ENCODE measurements around the gene KREMEN2. TPM values are rescaled to one million over a fixed set of nuclear protein-coding genes. Genes with fewer than 3 reads are reported as not detected.

The KREMEN2 gene
- total and polyA plus RNA-seq, 2 of the 13 experiments (the other 11 are each of a cell fraction or from before 2014, with no cell fraction given) = 0.48 to 1.2 TPM

DNA sequence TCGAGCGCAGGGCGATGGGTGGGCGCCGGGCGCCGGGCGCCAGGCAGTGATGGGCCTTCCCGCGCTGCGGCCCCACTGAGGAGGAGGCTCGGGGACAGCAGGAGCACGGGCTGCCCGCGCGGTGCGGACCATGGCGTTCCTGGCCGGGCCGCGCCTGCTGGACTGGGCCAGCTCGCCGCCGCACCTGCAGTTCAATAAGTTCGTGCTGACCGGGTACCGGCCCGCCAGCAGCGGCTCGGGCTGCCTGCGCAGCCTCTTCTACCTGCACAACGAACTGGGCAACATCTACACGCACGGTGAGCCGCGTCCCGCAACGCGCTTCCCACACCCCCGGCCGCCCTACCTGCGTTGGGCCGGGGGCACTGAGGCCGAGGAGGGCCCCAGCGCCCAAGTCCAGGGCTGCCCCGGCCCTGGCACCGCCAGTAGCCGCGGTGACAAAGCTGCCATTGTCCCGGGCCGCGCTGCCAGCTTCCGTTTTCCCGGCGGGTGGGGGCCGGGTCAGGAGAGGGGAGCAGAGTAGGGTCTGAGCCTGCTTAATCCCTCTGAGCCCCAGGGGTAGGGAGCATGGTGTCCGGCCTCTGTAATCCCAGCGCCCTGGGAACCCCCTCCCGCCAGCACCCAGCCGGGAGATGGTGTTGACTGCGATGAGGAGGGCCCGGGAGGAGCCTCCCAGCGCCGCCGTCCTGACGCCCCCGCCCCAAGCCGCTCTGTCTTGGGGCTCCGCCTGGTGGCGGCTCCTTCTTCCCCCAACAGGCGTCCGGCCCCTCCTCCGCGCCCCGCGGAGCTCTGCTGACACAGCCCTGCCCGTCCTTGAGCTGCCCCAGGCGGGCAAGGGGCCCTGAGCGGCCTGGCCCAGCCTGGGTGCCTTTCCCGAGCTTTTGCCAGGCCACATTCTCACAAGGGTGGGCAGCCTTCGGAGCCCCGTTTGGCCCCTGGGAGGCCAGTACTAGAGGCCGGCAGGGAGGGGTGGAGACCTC, 5.8 kb downstream of the KREMEN2 start (continued):
- 0 out of 2 replicates have a peak, but pooled peaks have one; percentile 67 for TF ChIP-seq PCBP1 (IDR thresholded peaks at IDR 0.05; ENCODE audit: borderline replicate concordance, low read depth, low read length)
- no peak for TF ChIP-seq NCOR1 (IDR thresholded peaks at IDR 0.05; ENCODE audit: borderline replicate concordance, low read length)
- no peak for TF ChIP-seq ZNF878 (CRISPR knock-in tag; IDR thresholded peaks at IDR 0.05)
- peak; percentile 6; the same call in 1 of the 2 replicates for TF ChIP-seq HNF4A (CRISPR knock-in tag; IDR thresholded peaks at IDR 0.05)
- TF ChIP-seq TBX2 (CRISPR knock-in tag; IDR thresholded peaks at IDR 0.05; ENCODE audit: borderline replicate concordance) = peak; percentile 67; the same call in 1 of the 2 replicates
- peak; percentile 93 for TF ChIP-seq AGO1 (IDR thresholded peaks at IDR 0.05; ENCODE audit: low read depth, low read length, poor library complexity, severe bottlenecking)
- TF ChIP-seq ZBTB49 (CRISPR knock-in tag; IDR thresholded peaks at IDR 0.05; ENCODE audit: borderline replicate concordance) = no peak
- no peak for TF ChIP-seq FLYWCH1 (CRISPR knock-in tag; IDR thresholded peaks at IDR 0.05)
- TF ChIP-seq ZNF773 (CRISPR knock-in tag; IDR thresholded peaks at IDR 0.05; ENCODE audit: borderline replicate concordance) = no peak
- TF ChIP-seq SNAPC4 (CRISPR knock-in tag; IDR thresholded peaks at IDR 0.05) = peak; percentile 70; the same call in 1 of the 2 replicates
- TF ChIP-seq, protein P1, sequence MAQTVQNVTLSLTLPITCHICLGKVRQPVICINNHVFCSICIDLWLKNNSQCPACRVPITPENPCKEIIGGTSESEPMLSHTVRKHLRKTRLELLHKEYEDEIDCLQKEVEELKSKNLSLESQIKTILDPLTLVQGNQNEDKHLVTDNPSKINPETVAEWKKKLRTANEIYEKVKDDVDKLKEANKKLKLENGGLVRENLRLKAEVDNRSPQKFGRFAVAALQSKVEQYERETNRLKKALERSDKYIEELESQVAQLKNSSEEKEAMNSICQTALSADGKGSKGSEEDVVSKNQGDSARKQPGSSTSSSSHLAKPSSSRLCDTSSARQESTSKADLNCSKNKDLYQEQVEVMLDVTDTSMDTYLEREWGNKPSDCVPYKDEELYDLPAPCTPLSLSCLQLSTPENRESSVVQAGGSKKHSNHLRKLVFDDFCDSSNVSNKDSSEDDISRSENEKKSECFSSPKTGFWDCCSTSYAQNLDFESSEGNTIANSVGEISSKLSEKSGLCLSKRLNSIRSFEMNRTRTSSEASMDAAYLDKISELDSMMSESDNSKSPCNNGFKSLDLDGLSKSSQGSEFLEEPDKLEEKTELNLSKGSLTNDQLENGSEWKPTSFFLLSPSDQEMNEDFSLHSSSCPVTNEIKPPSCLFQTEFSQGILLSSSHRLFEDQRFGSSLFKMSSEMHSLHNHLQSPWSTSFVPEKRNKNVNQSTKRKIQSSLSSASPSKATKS (CRISPR knock-in tag; IDR thresholded peaks at IDR 0.05) = no peak
- TF ChIP-seq SETDB1 (CRISPR knock-in tag; IDR thresholded peaks at IDR 0.05; ENCODE audit: borderline replicate concordance) = no peak
- no peak for TF ChIP-seq RBM22 (optimal IDR thresholded peaks at IDR 0.05; ENCODE audit: low read length)
- no peak for TF ChIP-seq RARA (CRISPR knock-in tag; IDR thresholded peaks at IDR 0.05)
- TF ChIP-seq, protein P2, sequence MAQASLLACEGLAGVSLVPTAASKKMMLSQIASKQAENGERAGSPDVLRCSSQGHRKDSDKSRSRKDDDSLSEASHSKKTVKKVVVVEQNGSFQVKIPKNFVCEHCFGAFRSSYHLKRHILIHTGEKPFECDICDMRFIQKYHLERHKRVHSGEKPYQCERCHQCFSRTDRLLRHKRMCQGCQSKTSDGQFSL (CRISPR knock-in tag; IDR thresholded peaks at IDR 0.05) = peak; percentile 75
- TF ChIP-seq ZNF34 (CRISPR knock-in tag; IDR thresholded peaks at IDR 0.05; ENCODE audit: borderline replicate concordance) = no peak
- TF ChIP-seq NFATC3 (CRISPR knock-in tag; IDR thresholded peaks at IDR 0.05) = no peak
- no peak for TF ChIP-seq NFIC (IDR thresholded peaks at IDR 0.05; ENCODE audit: low read length)

Data from HepG2 (cell line).